HG02973 (cell line): ENCODE data around the gene SCD5.

Experiments
- ATAC-seq: cut with Tn5 transposase; IDR thresholded peaks from one replicate; pipeline ENCODE4 v1.9.1; 2021; ENCODE audit warnings: moderate library complexity; ENCODE audit not compliant: unreplicated experiment

The SCD5 gene

GRCh38 chr4:82739287-82740190 lies 59.1 kb downstream of the SCD5 start:
- ATAC-seq = peak; percentile 99

- ATAC-seq = no peak
Measured at GRCh38 chr4:82737354-82737753, 61.2 kb downstream of the SCD5 start.

GRCh38 chr4:82733636-82734035 lies 65.0 kb downstream of the SCD5 start:
- no peak for ATAC-seq

- no peak for ATAC-seq
Measured at GRCh38 chr4:82728301-82728700, 70.3 kb downstream of the SCD5 start.

- no peak for ATAC-seq
Measured at GRCh38 chr4:82726596-82726995, 72.0 kb downstream of the SCD5 start.

GRCh38 chr4:82721819-82722423 lies 76.7 kb downstream of the SCD5 start:
- no peak for ATAC-seq

- ATAC-seq = no peak
Measured at GRCh38 chr4:82718162-82718940, 80.2 kb downstream of the SCD5 start.

GRCh38 chr4:82715731-82716617 lies 82.6 kb downstream of the SCD5 start:
- no peak for ATAC-seq

- ATAC-seq = no peak
Measured at GRCh38 chr4:82713856-82714255, 84.7 kb downstream of the SCD5 start.

GRCh38 chr4:82712561-82712960 lies 86.0 kb downstream of the SCD5 start:
- no peak for ATAC-seq

- ATAC-seq = no peak
Measured at GRCh38 chr4:82711158-82711785, 87.3 kb downstream of the SCD5 start.

GRCh38 chr4:82710197-82710929 lies 88.2 kb downstream of the SCD5 start:
- no peak for ATAC-seq

GRCh38 chr4:82708982-82709381 lies 89.6 kb downstream of the SCD5 start:
- ATAC-seq = no peak

GRCh38 chr4:82706349-82707000 lies 92.1 kb downstream of the SCD5 start:
- ATAC-seq = no peak

GRCh38 chr4:82705928-82706300 lies 92.7 kb downstream of the SCD5 start:
- no peak for ATAC-seq

GRCh38 chr4:82705169-82705927 lies 93.2 kb downstream of the SCD5 start:
- ATAC-seq = no peak

- ATAC-seq = no peak
Measured at GRCh38 chr4:82704156-82704555, 94.4 kb downstream of the SCD5 start.

- ATAC-seq = no peak
Measured at GRCh38 chr4:82698412-82698811, 100.2 kb downstream of the SCD5 start.
